A549 (cell line): ENCODE results near the gene LVRN.

Source experiments
- CEBPB ChIP-seq, 2 experiments: fragments of >200 bp in 1 of 2; sonication (Bioruptor Twin) in 1 of 2; formaldehyde crosslinking in 1 of 2; IDR thresholded peaks; 2 replicates each; pipeline ENCODE4 v1.6.1; 2012 to 2016
- EHMT2 ChIP-seq: fragments of 200-600 bp; sonication (generic); IDR thresholded peaks from 2 replicates; pipeline ENCODE4 v1.6.1; 2016; ENCODE audit warnings: antibody characterized with exemption, low read depth, mild to moderate bottlenecking, moderate library complexity
- KDM5A ChIP-seq: fragments of 200-600 bp; sonication (generic); IDR thresholded peaks from 2 replicates; pipeline ENCODE4 v1.6.1; 2016; ENCODE audit warnings: antibody characterized with exemption, mild to moderate bottlenecking
- RAD21 ChIP-seq, 2 experiments: fragments of >200 bp in 1 of 2; sonication (Bioruptor Twin) in 1 of 2; formaldehyde crosslinking in 1 of 2; IDR thresholded peaks in 1 of 2; conservative IDR thresholded peaks in 1 of 2; 2 replicates in 1 of 2; 3 replicates in 1 of 2; pipeline ENCODE4 v1.6.1; 2012 to 2018; ENCODE audit warnings: inconsistent platforms in 1 of 2
- USF2 ChIP-seq: fragments of 450-650 bp; IDR thresholded peaks from 2 replicates; pipeline ENCODE4 v1.6.1; 2014; ENCODE audit warnings: antibody characterized with exemption
- TF ChIP-seq, protein P1 (sequence below): IDR thresholded peaks from 2 replicates; pipeline ENCODE4 v1.6.1; 2012
- TF ChIP-seq, protein P2 (sequence below): fragments of >200 bp; sonication (Bioruptor Twin); formaldehyde crosslinking; IDR thresholded peaks from 3 replicates; pipeline ENCODE4 v1.5.1; 2016

GRCh38 chr5:115961381-115962238, 665 bp upstream of the LVRN start:
- TF ChIP-seq, protein P1, sequence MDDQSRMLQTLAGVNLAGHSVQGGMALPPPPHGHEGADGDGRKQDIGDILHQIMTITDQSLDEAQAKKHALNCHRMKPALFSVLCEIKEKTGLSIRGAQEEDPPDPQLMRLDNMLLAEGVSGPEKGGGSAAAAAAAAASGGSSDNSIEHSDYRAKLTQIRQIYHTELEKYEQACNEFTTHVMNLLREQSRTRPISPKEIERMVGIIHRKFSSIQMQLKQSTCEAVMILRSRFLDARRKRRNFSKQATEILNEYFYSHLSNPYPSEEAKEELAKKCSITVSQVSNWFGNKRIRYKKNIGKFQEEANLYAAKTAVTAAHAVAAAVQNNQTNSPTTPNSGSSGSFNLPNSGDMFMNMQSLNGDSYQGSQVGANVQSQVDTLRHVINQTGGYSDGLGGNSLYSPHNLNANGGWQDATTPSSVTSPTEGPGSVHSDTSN, result no peak
- no peak for TF ChIP-seq KDM5A
- TF ChIP-seq, protein P2, sequence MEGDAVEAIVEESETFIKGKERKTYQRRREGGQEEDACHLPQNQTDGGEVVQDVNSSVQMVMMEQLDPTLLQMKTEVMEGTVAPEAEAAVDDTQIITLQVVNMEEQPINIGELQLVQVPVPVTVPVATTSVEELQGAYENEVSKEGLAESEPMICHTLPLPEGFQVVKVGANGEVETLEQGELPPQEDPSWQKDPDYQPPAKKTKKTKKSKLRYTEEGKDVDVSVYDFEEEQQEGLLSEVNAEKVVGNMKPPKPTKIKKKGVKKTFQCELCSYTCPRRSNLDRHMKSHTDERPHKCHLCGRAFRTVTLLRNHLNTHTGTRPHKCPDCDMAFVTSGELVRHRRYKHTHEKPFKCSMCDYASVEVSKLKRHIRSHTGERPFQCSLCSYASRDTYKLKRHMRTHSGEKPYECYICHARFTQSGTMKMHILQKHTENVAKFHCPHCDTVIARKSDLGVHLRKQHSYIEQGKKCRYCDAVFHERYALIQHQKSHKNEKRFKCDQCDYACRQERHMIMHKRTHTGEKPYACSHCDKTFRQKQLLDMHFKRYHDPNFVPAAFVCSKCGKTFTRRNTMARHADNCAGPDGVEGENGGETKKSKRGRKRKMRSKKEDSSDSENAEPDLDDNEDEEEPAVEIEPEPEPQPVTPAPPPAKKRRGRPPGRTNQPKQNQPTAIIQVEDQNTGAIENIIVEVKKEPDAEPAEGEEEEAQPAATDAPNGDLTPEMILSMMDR, result no peak
- TF ChIP-seq USF2, result no peak
- no peak for TF ChIP-seq CEBPB (IDR thresholded peaks at IDR 0.05)
- TF ChIP-seq RAD21 (conservative IDR thresholded peaks at IDR 0.05 in 1 of 2, IDR thresholded peaks at IDR 0.05 in 1 of 2), result no peak
- no peak for TF ChIP-seq EHMT2
